ENCODE measurements around the gene SMIM8.
"Not testable (repeated sequence)": the region's sequence is repeated elsewhere in the genome, so short reads cannot be mapped to it uniquely, and the experiment has no call there.

SMIM8 gene, protein sequence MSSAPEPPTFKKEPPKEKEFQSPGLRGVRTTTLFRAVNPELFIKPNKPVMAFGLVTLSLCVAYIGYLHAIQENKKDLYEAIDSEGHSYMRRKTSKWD

DNA sequence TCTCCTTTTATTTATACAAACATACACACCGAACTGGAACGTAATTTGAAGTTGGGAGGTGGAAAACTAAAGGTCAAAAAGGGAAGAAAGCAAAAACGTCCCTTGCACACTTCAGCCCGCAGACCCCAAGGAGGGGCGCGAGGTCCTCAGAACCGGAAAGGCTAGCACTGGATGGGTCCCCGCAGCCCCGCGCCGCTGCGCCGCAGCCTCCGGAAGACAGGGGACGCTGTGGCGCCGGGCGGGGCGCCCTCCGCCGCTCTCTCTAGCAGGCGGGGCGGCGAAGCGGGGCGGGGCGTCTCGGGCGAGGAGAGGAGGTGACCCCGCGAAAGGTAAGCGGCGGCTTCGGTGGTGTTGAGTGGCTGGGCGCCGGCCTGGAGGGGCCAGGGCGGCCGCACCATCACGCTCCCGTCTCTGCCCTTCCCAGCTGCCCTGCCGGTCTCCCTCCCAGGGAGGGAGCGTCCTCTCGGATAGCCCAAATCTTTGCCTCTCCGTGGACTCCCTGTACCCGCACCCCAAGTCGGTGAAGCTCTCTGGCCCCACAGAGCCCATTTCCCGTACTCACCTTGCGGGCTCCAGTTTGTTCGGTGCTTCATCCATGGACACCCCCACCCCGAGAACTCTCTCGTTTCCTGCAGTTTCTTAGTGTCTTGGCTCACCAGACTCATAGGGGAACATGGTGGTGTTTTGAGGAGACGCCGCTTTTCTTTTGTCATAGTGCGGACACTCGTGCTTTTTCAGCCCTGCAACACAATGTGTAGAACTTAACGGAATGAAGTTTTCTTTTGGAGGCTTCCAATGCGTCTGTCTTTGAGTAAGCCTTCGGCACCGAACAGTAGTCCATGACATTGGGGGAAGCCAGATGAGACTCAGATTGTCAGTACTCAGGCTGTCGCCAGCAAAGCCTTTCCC, at the start of gene SMIM8:
SMIM8 (plus strand) TSS at position 285 of the 909 bp plus-strand sequence. CDS start 14,444 bp downstream, outside the sequence.
- peak in 57 of 58 donors; percentile 7 to 83 (median 62) for DNase-seq

DNA sequence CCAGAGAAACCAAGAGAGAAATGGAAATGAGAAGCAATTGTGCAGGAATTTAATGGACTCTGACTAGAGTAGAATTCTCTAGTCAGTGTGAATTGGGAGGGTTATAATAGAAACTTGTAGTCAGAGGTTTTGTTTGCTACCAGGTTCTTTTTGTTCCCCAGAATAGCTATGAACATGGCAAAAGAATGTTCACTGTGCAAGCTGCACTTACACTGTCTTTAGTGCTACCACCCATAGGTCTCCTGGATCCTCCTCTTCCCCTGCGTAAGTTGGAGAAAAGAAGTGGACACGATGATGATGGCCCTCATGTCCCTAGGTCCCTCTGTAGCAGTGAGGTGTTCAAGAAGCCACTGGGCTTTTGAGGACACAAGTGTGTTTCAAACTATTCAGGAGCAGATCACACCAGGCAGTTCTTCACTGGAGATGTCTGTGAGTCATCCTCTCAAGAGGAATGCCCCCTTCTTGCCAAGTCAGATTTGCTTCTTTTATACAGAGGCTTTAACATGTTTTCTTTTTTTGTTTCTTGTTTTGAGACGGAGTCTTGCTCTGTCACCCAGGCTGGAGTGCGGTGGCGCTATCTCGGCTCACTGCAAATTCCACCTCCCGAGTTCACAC, 47.6 kb upstream of the SMIM8 start:
- DNase-seq, result peak in 1 of 58 donors; percentile 0

DNA sequence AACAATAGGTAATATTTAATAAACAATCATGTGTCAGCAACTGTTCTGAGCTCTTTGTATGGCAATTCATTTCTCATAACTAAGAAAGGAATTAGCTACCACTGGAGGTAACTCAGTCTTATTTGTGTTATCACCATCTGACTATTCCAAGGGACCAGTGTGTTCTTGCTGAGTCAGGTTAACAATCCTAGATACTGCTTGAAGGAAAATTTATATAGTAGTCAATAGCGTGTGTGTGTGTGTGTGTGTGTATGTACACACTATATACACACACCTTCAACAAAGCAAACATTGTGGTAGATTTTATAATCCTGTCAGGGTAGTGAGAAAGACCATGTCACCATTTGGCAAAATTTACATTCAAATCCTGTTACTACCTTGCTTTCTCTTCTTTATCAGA, 45.8 kb upstream of the SMIM8 start:
- no peak for DNase-seq

DNA sequence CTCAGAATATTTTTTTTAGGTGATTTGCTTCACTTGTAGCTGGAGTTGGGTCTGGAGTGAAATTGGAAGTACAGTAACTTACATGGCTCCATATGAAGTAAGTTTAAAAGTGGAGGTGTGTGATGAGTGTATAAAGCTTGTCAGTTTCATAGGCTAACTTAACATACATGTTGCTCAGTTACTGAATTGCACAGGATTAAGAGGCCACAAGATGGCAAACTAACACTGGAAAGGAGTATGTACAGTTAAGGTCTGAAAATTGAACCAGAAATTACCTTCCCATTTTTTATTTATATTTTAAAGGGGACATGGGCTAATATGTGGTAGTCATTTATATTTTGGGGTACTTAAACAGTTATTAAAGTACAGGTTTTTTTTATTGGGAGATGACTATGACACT, 45.3 kb upstream of the SMIM8 start:
- DNase-seq, result no peak

DNA sequence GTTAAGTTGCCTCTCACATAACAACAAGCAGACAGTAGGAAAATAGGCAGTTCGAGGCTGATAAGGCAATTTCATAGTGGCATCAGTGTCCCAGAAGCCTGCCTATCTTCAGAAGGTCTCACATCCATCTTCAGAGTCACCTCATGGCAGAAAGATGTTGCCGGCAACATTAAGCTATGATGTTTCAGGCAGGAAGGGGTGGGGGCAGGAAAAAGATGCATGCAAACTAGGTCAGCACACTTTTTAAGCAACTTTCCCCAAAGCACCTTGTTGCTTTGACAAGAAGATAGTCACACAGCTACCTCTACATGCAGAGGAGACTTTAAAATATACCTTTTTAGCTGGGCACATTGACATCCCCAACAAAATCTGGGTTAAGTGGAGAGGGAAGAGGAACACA, 43.2 kb upstream of the SMIM8 start:
- no peak for DNase-seq

DNA sequence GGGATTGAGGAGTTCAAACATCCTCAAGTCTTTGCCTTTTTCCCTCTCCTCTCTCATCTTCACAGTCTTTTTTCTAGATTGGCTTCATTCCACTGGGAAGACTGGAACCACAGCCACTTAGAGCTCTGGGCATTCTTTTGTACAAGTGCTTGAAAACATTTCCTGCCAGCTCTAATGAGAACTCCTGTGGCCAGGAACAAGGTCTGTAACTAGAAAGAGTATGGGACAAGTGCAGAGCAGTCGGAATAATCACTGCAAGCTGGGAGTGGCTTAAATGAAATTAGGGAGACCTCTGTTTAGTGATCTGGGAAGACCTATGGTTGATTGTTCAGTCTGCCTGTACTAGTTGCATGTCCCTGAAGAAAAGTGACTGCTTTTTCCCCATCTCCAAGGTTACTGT, 41.0 kb upstream of the SMIM8 start:
- DNase-seq, result no peak

DNA sequence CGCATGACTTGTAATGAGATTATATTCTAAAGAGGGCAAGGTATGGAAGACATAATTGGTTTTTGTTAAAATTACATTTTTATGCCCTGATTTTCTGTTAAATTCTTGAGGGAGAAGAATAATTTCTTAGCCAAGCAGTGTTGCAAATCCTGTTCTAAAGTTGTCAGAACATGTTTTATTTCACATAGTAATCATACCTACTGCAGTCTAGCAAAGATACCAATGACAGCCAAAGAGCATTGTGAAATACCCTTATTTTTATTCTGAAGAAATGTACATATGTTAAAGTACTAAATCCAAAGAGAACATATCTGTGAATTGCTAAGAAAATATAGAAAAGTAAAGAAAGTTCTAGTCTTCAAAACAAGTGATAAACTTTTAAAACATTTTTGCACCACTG, 39.6 kb upstream of the SMIM8 start:
- DNase-seq, result no peak

DNA sequence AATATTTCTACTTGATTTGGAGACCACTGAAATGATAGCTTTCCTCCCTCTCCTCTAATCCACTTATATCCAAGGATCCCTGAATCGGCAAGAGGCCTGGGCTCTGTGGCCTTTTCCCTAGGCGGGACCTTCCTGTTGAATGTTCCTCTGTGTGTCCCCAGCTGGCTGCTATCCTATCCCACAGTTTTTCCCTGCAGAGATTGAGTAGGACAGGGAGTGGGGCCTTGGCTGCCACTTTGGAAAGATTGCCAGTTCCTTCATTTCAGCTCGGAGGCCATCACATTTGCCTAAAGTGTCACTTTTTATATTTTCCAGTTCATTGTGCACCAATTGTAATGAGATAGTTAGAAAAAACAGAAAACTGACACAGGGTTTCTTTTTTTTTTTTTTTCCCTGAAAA, 38.9 kb upstream of the SMIM8 start:
- no peak for DNase-seq

DNA sequence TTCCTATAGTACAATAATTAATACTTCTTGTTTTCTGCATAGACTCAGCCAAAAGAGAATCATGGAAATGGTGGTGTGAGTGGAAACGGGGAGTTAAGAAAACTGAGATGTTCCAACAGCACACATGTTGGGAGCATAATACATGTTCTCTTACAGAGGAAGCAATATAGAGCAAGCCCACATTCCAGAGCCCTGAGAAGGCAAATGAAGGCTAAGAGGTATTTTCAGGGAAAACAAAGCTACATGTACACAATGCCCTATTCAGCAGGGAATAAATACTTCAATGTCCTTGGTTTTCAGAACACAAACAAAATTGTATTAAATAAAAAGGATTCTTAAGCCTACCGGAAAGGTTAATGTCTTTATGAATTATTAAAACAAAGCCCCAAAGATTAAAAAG, 35.1 kb upstream of the SMIM8 start:
- no peak for DNase-seq

DNA sequence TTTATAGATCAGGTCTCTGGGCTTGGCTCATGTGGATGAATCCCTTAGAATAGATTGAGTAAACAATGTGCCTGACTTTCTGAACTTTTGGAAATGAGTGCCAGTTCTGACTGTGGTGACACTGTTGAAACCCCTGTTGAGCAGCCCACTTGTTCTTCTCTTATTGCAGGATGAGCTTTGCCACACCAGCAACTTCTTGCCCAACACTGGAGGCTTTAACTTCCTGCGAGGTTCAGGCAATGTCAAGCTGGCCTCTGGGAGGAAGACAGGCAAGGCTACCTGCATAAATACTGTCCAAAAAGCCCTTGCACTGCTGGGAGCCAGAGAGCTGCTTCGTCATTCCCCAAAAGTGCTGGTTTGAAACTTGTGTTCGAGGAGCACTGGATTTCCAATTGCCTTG, 32.8 kb upstream of the SMIM8 start:
- no peak for DNase-seq

DNA sequence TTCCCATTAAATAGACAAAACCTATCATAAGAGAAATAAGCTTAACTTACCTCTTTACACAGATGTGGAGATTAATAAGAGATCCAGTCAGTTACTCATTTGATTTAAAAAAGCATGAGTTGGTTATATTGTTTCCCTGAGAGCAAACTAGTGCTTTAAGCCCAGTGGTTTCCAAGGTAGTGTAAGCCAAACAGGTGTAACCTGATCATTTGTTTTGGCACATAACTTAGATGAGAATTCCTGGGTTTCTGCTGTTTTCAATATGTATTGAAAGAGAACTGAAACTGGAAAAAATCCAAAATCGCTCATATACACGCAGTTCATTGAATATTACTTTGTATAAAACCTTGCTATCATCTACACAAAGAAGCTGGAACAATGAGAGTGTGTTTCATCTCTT, 30.5 kb upstream of the SMIM8 start:
- no peak for DNase-seq

DNA sequence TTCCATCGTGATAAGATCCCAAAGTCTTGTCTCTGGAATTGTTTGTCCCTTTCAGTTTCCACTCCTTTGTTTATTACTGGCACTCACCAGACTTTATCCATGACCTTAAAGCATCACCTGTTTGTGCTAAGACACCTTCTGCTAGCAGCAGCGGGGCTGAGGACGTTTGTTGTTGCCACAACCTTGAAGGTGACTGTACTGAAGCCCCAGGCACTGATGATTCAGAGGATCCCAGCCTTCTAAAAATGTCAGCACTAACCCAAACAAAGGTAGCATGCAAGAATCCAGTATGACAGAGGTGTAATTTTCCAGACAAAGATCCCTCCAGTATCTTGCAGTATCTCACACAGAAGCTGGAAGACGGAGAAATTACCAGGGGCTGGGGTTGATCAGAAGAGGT, 28.9 kb upstream of the SMIM8 start:
- no peak for DNase-seq

DNA sequence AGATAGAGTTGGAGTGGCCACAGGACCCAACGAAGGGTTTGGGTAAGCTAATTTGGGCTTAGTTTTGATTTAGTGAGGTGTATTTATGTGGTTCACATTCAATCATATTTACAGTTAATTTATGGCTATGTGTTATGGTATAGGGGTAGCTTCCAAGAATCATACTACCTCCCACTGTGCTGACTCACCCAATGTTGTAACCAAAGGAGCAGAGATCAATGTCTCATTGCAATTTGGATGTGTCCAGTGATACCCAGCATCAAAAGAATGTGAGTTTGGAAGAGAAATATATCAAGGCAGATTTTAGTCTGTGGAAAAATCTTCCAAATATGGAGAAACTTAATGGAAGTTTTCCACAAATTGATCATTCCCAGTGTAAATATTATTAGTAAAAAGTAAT, 25.3 kb upstream of the SMIM8 start:
- DNase-seq, result no peak

DNA sequence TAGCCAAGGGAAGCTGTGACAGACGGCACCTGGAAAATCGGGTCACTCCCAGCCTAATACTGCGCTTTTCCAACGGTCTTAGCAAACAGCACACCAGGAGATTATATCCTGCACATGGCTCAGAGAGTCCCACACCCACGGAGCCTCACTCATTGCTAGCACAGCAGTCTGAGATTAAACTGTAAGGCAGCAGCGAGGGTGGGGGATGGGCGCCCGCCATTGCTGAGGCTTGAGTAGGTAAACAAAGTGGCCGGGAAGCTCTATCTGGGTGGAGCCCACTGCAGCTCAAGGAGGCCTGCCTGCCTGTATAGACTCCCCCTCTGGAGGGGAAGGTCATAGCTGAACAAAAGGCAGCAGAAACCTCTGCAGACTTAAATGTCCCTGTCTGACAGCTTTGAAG, 21.1 kb upstream of the SMIM8 start:
- not testable (repeated sequence) for DNase-seq

DNA sequence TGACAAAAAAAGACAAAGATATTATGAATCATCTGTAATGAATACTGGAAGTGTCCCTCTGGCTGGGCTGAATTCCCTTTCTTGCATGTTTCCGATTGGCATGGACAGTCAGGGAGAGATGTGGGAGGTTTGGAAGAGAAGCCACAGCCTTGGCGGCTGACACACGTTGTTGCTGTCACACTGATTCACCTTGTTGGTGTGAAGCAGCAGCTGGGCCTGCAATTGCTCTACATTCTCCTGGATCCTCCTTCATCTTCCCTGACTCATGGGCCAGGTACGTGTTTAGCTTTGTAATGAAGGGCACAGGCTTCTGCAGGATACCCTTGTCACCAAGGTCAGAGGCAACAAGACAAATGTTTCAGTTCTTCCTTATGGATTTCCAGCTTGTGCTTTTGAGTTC, 13.4 kb upstream of the SMIM8 start:
- DNase-seq, result peak in 1 of 58 donors; percentile 2

DNA sequence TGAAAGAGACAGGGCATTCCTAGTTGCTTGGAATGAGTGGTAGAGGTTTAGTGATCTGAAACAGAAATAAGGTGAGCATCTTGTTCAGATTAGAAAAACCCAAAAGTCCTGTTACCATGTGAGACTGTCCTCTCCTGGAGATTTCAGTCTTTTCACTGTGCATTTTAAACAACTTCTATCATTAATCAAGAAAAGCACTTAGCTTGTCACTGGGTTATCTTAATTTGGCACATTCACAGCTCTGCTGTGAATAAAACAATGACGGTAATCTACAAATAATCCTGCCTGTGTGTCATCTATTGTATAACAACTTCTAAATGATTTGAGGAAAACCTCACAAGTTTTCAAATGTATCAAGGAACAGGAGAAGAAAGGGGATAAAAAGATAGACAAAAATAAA, 9.5 kb upstream of the SMIM8 start:
- DNase-seq, result no peak

DNA sequence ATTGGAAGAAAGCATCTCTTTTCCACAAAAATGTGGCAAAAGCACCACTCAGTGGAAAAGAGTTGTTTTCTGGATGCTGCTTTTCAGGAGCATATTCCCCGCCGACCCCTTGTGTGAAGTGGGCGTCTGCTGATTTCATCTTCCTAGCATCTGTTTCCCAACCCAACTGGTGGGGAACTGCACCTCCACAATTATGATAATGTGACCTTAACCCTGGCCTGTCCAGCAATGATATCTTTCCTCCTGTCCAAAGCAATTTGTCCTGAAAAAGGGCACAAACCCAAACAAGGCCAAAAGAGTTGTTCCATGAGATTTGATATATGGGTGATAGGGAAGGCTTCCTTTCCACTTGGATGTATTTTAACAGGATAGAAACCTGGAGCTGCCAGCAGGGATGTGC, 7.3 kb upstream of the SMIM8 start:
- DNase-seq, result no peak

DNA sequence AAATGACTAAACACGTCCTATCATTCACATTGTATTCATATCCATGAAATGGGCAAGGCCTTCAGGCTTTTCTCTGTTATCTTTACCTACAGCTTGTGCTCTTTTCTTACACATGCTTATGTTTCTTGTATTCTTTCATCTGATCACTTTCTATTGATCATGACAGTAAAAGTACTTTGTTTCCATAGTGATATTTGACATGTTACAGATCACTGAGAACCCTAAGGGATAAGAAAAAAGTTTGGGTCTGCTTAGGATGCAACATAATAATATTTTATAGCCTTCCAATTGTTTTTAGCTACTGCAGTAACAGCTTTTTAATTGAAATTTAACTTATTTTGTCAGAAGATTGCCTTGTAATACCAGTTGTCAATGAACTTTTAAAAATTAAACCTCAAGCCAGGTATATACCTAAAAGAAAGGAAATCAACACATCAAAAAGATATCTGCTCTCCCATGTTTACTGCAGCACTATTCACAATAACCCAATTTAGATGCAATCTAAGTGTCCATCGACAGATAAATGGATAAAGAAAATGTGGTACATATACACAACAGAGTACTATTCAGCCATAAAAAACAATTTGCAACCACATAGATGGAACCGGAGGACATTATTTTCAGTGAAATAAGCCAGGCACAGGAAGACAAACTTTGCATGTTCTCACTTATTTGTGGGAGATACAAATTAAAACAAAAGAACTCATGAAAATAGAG, 3.0 kb upstream of the SMIM8 start:
- DNase-seq, result no peak

DNA sequence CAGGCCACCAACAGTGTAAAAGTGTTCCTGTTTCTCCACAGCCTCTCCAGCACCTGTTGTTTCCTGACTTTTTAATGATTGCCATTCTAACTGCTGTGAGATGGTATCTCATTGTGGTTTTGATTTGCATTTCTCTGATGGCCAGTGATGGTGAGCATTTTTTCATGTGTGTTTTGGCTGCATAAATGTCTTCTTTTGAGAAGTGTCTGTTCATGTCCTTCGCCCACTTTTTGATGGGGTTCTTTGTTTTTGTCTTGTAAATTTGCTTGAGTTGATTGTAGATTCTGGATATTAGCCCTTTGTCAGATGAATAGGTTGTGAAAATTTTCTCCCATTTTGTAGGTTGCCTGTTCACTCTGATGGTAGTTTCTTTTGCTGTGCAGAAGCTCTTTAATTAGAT, 1.5 kb downstream of the SMIM8 start:
- DNase-seq, result not testable (repeated sequence)

DNA sequence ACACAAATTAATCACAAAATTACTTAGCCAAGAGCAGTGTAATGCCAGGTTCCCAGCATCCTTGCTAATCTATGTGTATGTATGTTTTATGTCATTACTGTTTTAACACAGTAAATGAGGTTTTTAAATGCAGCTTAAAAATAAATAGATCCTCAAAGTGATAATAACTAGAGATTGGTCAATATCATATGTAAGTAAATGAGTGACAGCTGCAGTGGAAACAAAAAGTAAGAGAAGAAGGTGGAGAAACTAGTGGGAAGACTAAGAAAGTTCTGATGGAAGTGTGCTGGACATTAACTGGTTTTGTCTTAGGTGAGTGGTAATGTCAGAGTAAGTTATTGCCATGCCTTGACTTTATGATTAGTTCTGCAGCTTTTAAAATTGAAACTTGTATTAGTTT, 8.6 kb downstream of the SMIM8 start:
- no peak for DNase-seq

DNA sequence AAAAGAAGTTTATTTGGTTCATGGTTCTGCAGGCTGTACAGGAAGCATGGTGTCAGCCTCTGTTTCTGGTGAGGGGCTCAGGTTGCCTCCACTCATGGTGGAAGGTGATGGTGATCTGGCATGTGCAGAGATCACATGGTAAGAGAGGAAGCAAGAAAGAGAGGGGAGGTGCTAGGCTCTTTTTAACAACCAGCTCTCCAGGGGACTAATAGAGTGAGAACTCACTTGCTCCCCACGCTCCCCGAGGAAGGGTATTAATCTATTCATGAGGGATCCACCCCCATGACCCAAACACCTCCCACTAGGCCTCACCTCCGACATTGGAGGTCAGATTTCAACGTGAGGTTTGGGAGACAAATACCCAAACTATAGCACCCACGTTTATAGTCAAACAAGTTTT, 10.6 kb downstream of the SMIM8 start:
- DNase-seq, result no peak

DNA sequence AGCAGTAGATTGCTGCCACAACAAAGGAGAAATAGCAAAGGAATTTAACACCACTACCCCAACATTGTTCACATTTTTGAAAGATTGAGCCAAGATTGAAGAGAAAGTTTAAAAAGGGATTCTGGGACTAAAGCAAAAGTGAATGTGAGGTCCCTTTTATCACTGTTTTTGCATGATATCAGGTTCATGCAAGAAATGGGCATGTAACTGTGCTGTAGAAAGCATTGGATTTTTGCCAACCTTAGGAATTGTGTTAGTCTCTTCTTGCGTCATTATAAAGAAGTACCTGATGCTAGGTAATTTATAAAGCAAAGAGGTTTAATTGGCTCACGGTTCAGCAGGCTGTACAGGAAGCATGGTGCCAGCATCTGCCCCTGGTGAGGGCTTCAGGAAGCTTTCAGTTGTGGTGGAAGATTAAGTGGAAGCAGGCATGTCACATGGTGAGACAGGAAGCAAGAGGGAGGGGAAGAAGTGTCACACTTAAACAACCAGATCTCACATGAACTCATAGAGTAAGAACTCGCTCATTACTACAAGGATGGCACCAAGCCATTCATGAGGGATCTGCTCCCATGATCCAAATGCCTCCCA, 11.3 kb downstream of the SMIM8 start:
- no peak for DNase-seq
